Stimulated activated naive CD8-positive, alpha-beta T cell treated with anti-CD3 and anti-CD28 coated beads, Interleukin-15, Interleukin-2, amounts not matched to agents 100 ng/mL and 50 ng/mL, for 24 hours (primary cell): ENCODE data around the gene NR6A1.

Experiments used
- H3K27ac Mint-ChIP-seq: one replicate; pipeline ENCODE4 v1.8.0; 2021; ENCODE audit warnings: mild to moderate bottlenecking, mixed read lengths
- H3K27me3 Mint-ChIP-seq: one replicate; pipeline ENCODE4 v1.8.0; 2021; ENCODE audit warnings: mixed read lengths
- H3K36me3 Mint-ChIP-seq: one replicate; pipeline ENCODE4 v1.8.0; 2021; ENCODE audit warnings: low read depth, mixed read lengths
- H3K4me1 Mint-ChIP-seq: one replicate; pipeline ENCODE4 v1.8.0; 2021; ENCODE audit warnings: low read depth, mixed read lengths
- H3K4me3 Mint-ChIP-seq: one replicate; pipeline ENCODE4 v1.8.0; 2021; ENCODE audit warnings: mild to moderate bottlenecking, mixed read lengths
- H3K9me3 Mint-ChIP-seq: one replicate; pipeline ENCODE4 v1.8.0; 2021; ENCODE audit warnings: mixed read lengths

NR6A1 gene

DNA sequence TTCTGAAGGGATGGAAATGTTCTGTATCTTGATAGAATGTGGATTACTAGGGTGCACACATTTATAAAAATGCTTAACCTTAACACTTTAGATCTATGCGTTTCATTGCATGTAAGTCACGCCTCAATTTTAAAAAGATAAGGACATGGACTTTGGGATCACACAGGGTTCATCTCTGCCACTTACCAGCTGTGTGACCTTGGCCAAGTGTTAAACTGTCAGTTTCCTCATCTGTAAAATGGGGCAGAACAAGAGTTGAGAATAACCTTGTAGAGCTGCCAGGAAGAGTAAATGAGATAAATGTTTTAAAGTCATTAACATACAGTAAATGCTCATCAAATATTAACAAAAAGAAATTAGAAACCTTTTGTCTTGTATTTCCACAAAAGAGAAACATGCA, 53.5 kb downstream of the NR6A1 start:
- H3K27ac Mint-ChIP-seq = no peak overlapping the region
- no peak overlapping the region for H3K4me3 Mint-ChIP-seq
- peaks cover 7% of the 10 kb centered on the region for H3K27me3 Mint-ChIP-seq
- no peaks in the 10 kb centered on the region for H3K9me3 Mint-ChIP-seq
- no peaks in the 10 kb centered on the region for H3K36me3 Mint-ChIP-seq
- peaks cover 10% of the 10 kb centered on the region for H3K4me1 Mint-ChIP-seq

DNA sequence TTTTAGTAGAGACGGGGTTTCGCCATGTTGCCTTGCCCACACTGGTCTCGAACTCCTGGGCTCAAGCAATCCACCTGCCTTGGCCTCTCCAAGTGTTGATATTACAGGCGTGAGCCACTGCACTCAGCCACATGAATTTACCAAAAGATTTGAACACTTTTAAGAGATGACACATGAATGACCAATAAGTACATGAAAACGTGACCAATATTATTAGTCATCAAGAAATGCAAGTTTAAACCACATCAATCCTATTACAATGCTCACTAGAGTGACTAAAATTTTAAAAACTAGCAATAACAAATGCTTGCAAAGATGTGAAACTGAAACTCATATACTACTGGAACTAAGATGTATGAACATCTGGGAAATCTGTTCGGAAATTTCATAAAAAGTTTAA, 54.3 kb downstream of the NR6A1 start:
- peaks cover 10% of the 10 kb centered on the region for H3K4me1 Mint-ChIP-seq
- no peak overlapping the region for H3K4me3 Mint-ChIP-seq
- H3K36me3 Mint-ChIP-seq = no peaks in the 10 kb centered on the region
- H3K27ac Mint-ChIP-seq = no peak overlapping the region
- H3K27me3 Mint-ChIP-seq = peaks cover 8% of the 10 kb centered on the region
- H3K9me3 Mint-ChIP-seq = no peaks in the 10 kb centered on the region

DNA sequence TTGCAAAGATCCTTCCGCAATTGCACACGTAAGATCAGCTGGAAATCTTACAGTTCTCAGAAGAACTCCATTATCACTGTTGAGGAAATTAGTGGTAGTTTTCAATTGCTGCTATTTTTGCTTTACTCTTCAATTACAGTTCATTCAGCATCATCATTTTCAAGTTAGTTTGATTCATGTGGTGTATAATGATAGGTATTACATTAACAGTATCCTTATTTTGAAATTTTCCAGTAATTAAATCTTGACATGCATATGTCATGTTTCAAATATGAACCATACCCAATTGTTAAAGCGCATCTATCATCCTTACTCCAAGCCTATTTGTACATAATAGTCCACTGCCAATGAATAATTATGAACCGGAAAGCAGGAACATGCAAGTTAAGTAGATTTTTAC, 60.3 kb downstream of the NR6A1 start:
- Mint-ChIP-seq H3K36me3 (no peaks in the 10 kb centered on the region), H3K4me3 (no peak overlapping the region), H3K27me3 (peaks cover 17% of the 10 kb centered on the region), H3K27ac (no peak overlapping the region), H3K4me1 (no peaks in the 10 kb centered on the region), H3K9me3 (no peaks in the 10 kb centered on the region)

DNA sequence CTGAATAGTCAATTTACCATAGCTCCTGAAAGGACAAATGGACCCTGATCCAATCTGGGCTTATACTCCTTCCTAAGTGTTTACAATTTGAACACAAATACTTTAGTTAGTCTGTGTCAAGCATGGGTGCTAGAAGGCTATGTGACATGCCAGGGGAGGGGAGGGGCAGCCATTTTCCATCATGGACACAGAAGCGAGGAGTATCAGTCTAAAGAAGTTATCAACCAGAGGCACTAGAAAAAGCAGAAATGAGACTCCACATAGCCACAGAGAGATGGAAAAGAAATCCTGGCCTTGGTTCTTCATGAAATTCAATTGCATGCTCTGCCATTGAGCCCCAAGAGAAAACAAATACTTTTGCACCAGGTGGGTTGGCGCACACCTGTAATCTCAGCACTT, 61.8 kb downstream of the NR6A1 start:
- Mint-ChIP-seq H3K36me3 (no peaks in the 10 kb centered on the region), H3K27ac (no peak overlapping the region), H3K4me3 (no peak overlapping the region), H3K4me1 (no peaks in the 10 kb centered on the region), H3K9me3 (no peaks in the 10 kb centered on the region), H3K27me3 (peaks cover 17% of the 10 kb centered on the region)

DNA sequence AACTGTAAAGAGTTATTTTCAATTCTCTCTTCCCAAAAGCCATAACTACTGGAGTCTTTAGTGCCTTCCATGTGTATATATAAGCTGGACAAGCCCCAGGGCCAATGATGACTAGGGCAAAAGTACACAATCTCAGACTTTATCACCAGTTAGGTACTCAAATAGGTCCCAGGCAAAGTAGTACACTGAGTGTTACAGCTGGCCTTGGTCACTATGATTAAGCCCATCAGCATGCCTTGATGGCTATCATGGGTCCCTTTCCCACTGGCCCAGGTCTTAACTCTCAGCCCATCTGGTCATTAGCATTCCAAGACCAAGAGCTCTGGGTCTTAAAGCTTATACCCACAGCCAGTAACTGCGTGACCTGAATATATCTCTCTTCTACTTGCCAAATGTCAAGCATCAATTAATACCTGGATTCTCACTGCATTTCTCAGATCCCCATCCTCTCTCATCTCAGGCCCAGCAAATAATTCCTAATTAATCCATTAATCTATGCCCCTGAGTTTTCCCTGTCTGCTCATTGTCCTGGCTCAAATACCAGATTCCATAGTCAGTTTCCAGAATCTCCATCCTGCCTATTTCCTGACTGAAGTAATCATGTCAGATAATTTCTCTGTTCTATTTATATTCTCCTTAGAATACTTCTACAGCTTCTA, 62.3 kb downstream of the NR6A1 start:
- Mint-ChIP-seq H3K27ac (no peak overlapping the region), H3K4me1 (no peaks in the 10 kb centered on the region), H3K36me3 (no peaks in the 10 kb centered on the region), H3K27me3 (peaks cover 17% of the 10 kb centered on the region), H3K4me3 (no peak overlapping the region), H3K9me3 (no peaks in the 10 kb centered on the region)

DNA sequence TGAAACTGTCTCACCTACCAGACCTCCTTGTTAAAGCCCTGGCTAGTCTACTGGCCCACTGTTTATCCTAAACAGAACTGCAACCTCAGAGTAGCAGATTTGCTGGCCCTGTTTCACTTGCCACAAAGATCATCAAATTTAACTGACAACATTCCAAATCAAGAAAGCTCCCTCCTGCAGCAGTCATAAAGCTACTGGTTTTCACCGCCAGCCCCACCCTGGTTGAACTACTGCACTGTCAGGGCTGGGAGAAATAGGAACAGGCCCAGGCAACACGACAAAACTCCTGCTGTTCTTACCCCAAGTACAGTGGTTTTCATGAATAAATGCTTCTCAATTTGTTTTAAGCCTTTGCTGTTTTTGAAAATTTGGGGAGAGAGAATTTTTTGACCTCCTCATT, 63.0 kb downstream of the NR6A1 start:
- Mint-ChIP-seq H3K27ac (no peak overlapping the region), H3K27me3 (peaks cover 13% of the 10 kb centered on the region), H3K9me3 (no peaks in the 10 kb centered on the region), H3K4me3 (no peak overlapping the region), H3K36me3 (no peaks in the 10 kb centered on the region), H3K4me1 (no peaks in the 10 kb centered on the region)

DNA sequence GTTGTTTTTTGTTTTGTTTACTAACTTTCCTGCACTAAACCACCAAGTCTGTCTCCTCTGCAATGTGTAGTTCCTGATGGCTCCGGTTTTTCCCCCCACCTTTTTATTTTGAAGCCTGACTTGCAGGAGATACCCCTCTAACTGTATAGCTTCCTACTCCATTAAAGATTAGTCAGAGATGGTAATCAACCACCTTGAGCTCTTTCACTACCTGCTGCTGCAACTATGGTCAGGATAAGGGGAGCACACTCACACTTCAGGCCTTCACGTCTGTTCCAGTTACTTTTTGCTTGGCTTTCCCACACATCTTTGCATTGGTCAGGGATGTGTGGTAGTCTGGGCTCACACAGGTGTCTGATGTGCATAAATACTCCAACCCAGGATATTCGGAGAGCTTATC, 63.4 kb downstream of the NR6A1 start:
- no peaks in the 10 kb centered on the region for H3K36me3 Mint-ChIP-seq
- no peaks in the 10 kb centered on the region for H3K4me1 Mint-ChIP-seq
- H3K27ac Mint-ChIP-seq = no peak overlapping the region
- peaks cover 13% of the 10 kb centered on the region for H3K27me3 Mint-ChIP-seq
- no peak overlapping the region for H3K4me3 Mint-ChIP-seq
- no peaks in the 10 kb centered on the region for H3K9me3 Mint-ChIP-seq

DNA sequence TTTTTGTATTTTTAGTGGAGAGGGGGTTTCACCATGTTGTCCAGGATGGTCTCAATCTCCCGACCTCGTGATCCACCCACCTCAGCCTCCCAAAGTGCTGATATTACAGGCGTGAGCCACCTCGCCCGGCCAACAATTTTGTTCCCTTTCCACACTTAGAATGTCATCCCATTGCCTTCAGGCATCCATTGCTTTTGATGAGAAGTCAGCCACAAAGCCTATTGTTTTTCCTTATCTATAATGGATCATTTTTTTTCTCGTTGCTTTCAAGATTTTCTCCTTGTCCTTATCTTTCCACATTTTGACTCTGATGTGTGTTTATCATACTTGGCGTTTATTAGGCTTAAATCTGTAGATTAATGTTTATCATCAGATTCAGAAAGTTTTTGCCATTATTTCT, 64.4 kb downstream of the NR6A1 start:
- Mint-ChIP-seq H3K27ac (no peak overlapping the region), H3K4me1 (no peaks in the 10 kb centered on the region), H3K36me3 (no peaks in the 10 kb centered on the region), H3K27me3 (peaks cover 8% of the 10 kb centered on the region), H3K9me3 (no peaks in the 10 kb centered on the region), H3K4me3 (no peak overlapping the region)

DNA sequence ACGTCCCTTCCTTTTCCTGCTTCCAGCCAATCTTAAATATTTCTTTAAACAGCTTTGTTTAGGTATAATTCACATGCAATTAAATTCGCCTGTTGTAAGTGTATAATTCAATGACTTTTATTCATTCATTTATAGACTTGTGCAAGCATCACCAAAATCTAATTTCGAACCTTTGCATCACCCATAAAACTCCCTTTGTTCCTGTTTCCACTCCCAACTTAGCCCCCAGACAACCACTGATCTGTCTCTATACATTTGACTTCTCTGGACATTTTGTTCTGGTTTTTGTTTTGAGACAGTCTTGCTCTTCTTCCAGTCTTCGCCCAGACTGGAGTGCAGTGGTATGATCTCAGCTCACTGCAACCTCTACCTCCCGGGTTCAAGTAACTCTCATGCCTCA, 71.5 kb downstream of the NR6A1 start:
- Mint-ChIP-seq H3K4me1 (no peaks in the 10 kb centered on the region), H3K9me3 (no peaks in the 10 kb centered on the region), H3K27me3 (no peaks in the 10 kb centered on the region), H3K4me3 (no peak overlapping the region), H3K27ac (no peak overlapping the region), H3K36me3 (no peaks in the 10 kb centered on the region)

DNA sequence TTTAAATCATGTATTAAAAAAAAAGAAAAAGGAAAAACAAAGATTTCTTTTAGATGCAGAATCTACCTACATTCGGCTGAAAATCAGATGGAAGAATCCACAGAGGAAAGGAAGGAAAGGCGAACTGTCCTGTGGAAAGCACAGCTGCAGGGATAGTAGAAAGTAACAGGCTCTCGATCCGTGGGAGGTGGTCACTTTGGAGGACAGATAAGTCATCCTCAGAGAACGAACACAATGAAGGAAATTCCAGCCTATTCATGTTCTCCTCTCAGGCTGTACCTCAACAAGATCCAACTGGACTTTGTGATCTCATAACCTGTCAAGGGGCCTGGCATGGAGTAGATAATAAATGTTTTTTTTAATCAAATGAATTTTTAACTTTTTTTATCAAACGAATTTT, 72.8 kb downstream of the NR6A1 start:
- Mint-ChIP-seq H3K27ac (no peak overlapping the region), H3K9me3 (no peaks in the 10 kb centered on the region), H3K4me3 (no peak overlapping the region), H3K4me1 (no peaks in the 10 kb centered on the region), H3K27me3 (no peaks in the 10 kb centered on the region), H3K36me3 (no peaks in the 10 kb centered on the region)

DNA sequence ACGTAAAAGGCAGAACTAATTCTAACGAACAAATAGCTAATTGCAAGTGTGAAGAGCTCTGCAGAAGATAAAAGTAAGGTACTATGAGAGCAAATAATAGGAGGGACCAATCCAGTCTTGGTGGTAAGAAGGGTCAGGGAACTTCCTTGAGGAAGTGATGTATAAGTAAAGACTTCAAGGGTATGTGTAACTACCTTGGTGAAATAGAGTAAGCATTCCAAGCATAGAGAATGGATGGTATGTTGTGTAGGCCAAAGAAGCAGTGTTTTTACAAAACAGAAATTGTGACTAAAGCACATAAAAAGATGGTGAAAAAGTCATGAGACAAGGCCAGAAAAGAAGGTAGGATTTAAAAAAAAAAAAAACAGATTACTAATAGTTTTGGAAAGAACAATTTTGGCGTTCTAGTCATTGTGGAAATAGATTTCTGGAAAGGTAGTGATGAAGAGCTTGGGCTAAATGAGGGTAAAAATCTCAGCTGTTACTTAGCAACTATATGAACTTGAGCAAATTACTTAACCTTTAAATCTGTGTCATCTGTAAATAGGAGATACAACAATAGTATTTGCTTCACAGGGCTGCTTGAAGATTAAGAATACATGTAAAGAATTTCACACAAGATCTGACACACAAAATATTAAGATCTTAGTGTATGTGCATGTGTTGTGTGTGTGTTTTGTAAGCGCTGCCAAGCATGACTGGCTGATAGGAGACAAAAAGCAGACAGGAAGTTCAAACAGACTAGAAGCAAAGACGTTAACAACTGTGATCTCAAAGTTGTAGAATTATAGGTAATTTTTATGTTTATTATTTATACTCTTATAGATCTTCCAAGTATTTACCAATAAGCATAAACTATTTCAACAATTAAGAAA, 73.5 kb downstream of the NR6A1 start:
- H3K4me1 Mint-ChIP-seq = no peaks in the 10 kb centered on the region
- no peaks in the 10 kb centered on the region for H3K27me3 Mint-ChIP-seq
- H3K36me3 Mint-ChIP-seq = no peaks in the 10 kb centered on the region
- no peak overlapping the region for H3K4me3 Mint-ChIP-seq
- no peak overlapping the region for H3K27ac Mint-ChIP-seq
- no peaks in the 10 kb centered on the region for H3K9me3 Mint-ChIP-seq

DNA sequence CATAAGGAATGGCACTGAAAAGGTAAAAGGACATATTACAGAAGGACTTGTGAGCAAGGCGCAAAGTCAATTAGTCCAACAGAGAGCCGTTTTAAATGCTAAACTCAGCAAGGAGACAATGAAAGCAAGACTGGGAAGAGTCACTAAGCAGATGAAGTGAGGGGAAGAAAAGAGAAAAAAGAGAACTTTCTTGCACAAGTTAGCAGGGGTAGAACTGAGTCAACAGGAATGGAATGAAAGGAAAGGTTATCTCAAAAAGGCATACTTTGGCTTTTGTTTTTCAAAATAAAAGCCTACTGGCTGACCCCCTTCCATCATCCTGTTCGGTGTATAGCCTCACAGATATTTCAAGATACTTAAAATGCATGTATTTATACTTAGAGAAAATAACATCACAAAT, 75.0 kb downstream of the NR6A1 start:
- no peaks in the 10 kb centered on the region for H3K4me1 Mint-ChIP-seq
- no peaks in the 10 kb centered on the region for H3K27me3 Mint-ChIP-seq
- no peaks in the 10 kb centered on the region for H3K9me3 Mint-ChIP-seq
- H3K4me3 Mint-ChIP-seq = no peak overlapping the region
- no peak overlapping the region for H3K27ac Mint-ChIP-seq
- H3K36me3 Mint-ChIP-seq = no peaks in the 10 kb centered on the region

DNA sequence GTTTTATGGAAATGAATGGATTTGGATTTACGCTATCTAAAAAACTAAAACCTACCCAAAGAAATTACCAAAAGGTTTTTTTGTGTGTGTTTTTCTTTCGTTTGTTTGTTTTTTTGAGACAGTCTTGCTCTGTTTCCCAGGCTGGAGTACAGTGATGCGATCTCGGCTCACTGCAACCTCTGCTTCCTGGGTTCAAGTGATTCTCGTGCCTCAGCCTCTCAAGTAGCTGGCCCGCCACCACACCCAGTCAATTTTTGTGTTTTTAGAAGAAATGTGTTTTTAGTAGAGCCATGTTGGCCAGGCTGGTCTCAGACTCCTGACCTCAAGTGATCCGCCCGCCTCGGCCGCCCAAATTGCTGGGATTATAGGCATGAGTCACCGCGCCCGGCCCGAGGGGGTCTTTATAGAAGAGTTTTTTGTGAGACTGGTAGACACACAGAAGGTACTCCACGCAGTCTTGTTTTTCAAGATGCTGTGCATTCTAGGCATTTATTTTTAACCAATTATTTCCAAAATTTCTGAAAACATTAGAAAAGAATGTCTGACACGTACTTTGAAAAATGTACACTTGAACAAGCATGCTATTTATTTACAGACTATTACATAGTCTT, 75.7 kb downstream of the NR6A1 start:
- H3K4me1 Mint-ChIP-seq = no peaks in the 10 kb centered on the region
- H3K4me3 Mint-ChIP-seq = no peak overlapping the region
- H3K27ac Mint-ChIP-seq = no peak overlapping the region
- no peaks in the 10 kb centered on the region for H3K27me3 Mint-ChIP-seq
- H3K9me3 Mint-ChIP-seq = no peaks in the 10 kb centered on the region
- H3K36me3 Mint-ChIP-seq = no peaks in the 10 kb centered on the region

DNA sequence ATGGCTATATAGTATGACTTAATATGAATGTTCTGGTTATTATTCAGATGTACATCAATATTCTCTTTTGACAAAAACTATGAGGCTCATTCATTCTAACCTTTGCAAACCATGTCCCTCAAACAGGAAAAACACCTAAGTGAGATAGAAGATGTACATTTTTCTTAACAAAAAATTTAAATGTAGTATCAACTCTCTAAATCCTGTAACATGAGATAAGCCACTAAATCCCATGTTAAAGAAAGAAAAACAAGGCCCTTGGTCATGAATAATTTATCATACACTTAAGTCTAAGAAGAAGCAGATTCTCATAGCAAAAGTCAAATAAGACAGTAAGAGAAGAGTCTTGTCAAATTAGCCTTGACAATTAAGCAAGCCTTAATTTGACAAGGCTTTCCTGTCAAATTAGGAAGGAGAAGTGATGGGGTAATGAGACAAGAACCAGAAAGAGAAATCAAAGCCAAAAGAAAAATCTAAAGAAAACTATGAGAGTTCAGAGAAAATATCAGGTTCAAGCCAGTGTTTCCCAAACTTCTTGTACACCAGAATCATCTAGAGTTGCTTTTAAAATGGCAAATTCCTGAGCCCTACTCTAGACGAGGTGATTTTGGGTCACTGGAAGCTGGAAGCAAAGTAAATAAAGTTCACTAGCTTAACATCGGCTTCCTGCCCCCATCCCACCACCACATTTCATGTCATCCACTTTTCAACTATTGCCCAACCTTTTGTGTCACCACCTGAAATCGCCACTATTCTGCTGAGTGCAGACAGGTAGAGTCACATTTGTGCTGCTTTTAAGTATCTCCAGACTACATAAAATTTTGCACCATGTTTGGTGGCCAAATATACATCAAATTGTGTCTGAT, 76.5 kb downstream of the NR6A1 start:
- no peaks in the 10 kb centered on the region for H3K9me3 Mint-ChIP-seq
- H3K27me3 Mint-ChIP-seq = peaks cover 2% of the 10 kb centered on the region
- no peak overlapping the region for H3K4me3 Mint-ChIP-seq
- H3K4me1 Mint-ChIP-seq = no peaks in the 10 kb centered on the region
- no peaks in the 10 kb centered on the region for H3K36me3 Mint-ChIP-seq
- H3K27ac Mint-ChIP-seq = no peak overlapping the region

DNA sequence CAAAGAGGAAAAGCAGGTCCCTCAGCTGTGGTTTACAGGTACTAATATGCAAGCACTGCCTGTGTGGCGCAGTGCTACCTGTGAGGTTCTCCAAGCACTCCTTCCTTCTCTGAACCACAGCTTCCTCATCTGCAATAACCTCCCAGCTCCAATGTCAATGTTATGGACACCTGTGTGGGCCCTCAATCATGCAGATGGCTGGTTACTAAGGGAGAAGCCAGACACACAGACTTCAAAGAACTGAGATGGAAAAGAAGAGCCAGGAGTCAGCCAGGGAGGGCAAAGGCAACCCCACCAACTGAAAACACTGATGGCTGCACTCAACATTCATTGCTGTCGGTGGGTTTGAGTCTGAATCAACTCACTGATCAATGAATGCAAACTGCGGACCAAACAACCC, 77.7 kb downstream of the NR6A1 start:
- no peaks in the 10 kb centered on the region for H3K4me1 Mint-ChIP-seq
- no peak overlapping the region for H3K27ac Mint-ChIP-seq
- H3K9me3 Mint-ChIP-seq = no peaks in the 10 kb centered on the region
- H3K4me3 Mint-ChIP-seq = no peak overlapping the region
- H3K27me3 Mint-ChIP-seq = peaks cover 3% of the 10 kb centered on the region
- H3K36me3 Mint-ChIP-seq = no peaks in the 10 kb centered on the region
